Right lobe of liver (tissue), 4 donors: ENCODE data around the gene ROPN1B.

ENCODE experiments used
- POLR2A ChIP-seq: fragments of 450-650 bp; IDR thresholded peaks from one replicate; pipeline ENCODE4 v1.6.1; 2017; ENCODE audit warnings: antibody characterized with exemption, mild to moderate bottlenecking
- TF ChIP-seq, protein P1 (sequence below), 4 donors: fragments of 200-600 bp in 3 of 4; fragments of 450-650 bp in 1 of 4; IDR thresholded peaks; one replicate each; pipeline versions ENCODE4 v1.5.1 to v1.8.0; 2016 to 2022; ENCODE audit warnings: antibody characterized with exemption in 4 of 4, mild to moderate bottlenecking in 2 of 4
- donor health status: DM: no; HTN: no; CAD: no.
- donor health status: DM: no; HTN: no; CAD: no.
- donor health status: DM: no; HTN: yes; CAD: no.

DNA sequence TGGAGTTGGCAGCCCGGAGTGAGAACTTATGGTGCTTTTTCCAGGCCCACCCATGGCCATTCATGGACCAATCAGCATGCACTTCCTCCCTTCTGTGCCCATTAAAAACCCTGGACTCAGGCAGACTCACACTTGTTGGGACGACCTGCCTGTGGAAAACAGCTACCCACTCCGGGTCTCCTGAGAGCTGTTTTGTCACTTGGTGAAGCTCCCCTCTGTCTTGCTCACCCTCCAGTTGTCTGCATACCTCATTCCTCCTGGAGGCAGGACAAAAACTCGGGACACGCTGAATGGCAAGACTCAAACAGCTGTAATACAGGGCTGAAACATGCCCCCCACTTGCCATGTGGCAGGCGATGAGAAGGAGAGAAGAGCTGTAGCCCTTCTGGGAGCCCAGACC, 35.2 kb downstream of the ROPN1B start:
- TF ChIP-seq, protein P1, sequence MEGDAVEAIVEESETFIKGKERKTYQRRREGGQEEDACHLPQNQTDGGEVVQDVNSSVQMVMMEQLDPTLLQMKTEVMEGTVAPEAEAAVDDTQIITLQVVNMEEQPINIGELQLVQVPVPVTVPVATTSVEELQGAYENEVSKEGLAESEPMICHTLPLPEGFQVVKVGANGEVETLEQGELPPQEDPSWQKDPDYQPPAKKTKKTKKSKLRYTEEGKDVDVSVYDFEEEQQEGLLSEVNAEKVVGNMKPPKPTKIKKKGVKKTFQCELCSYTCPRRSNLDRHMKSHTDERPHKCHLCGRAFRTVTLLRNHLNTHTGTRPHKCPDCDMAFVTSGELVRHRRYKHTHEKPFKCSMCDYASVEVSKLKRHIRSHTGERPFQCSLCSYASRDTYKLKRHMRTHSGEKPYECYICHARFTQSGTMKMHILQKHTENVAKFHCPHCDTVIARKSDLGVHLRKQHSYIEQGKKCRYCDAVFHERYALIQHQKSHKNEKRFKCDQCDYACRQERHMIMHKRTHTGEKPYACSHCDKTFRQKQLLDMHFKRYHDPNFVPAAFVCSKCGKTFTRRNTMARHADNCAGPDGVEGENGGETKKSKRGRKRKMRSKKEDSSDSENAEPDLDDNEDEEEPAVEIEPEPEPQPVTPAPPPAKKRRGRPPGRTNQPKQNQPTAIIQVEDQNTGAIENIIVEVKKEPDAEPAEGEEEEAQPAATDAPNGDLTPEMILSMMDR (IDR thresholded peaks at IDR 0.05): no peak
- TF ChIP-seq POLR2A: no peak
